ENCODE results near the gene VAV3. TPM values are rescaled to one million over a fixed set of nuclear protein-coding genes. Genes with fewer than 3 reads are reported as not detected.

The VAV3 gene
- total RNA-seq, 2 experiments from 2014 or later: 1.3 to 1.9 TPM

GRCh38 chr1:107679411-107679953, 285.5 kb downstream of the VAV3 start:
- Mint-ChIP-seq H3K9me3 (ENCODE audit: low read depth) (peaks cover 2% of the 10 kb centered on the region), H3K4me1 (no peaks in the 10 kb centered on the region), H3K27me3 (no peaks in the 10 kb centered on the region), H3K36me3 (ENCODE audit: low read depth) (peaks cover 4% of the 10 kb centered on the region), H3K27ac (no peak overlapping the region), H3K4me3 (no peak overlapping the region)
- no peak for ATAC-seq
- ChIA-PET POLR2A (no interaction called here), CTCF (no interaction called here)
- intact Hi-C loops (cut with DNase I, micrococcal nuclease): no loop called here
- DNase-seq: no peak

- DNase-seq: no peak
- POLR2A ChIA-PET: no interaction called here
These were observed 286.0 kb downstream of the VAV3 start for GRCh38 chr1:107678993-107679392.

GRCh38 chr1:107677697-107678096, 287.3 kb downstream of the VAV3 start:
- Mint-ChIP-seq H3K4me3 (no peak overlapping the region), H3K27ac (no peak overlapping the region), H3K36me3 (ENCODE audit: low read depth) (peaks cover 4% of the 10 kb centered on the region), H3K9me3 (ENCODE audit: low read depth) (peaks cover 2% of the 10 kb centered on the region), H3K27me3 (no peaks in the 10 kb centered on the region), H3K4me1 (no peaks in the 10 kb centered on the region)
- DNase-seq (no peak), ATAC-seq (no peak)
- CTCF ChIA-PET: no interaction called here
- intact Hi-C loops (cut with DNase I, micrococcal nuclease): no loop called here
- POLR2A ChIA-PET: no interaction called here

More at GRCh38 chr1:107678993-107679392, 286.0 kb downstream of the VAV3 start:
- CTCF ChIA-PET: no interaction called here
- Mint-ChIP-seq H3K27ac (no peak overlapping the region), H3K9me3 (ENCODE audit: low read depth) (peaks cover 2% of the 10 kb centered on the region), H3K4me3 (no peak overlapping the region), H3K27me3 (no peaks in the 10 kb centered on the region), H3K4me1 (no peaks in the 10 kb centered on the region), H3K36me3 (ENCODE audit: low read depth) (peaks cover 4% of the 10 kb centered on the region)
- intact Hi-C loops (cut with DNase I, micrococcal nuclease): no loop called here
- no peak for ATAC-seq

- Mint-ChIP-seq H3K27ac (no peak overlapping the region), H3K36me3 (ENCODE audit: low read depth) (peaks cover 4% of the 10 kb centered on the region), H3K9me3 (ENCODE audit: low read depth) (peaks cover 2% of the 10 kb centered on the region), H3K4me1 (no peaks in the 10 kb centered on the region), H3K4me3 (no peak overlapping the region), H3K27me3 (no peaks in the 10 kb centered on the region)
- POLR2A ChIA-PET: no interaction called here
- no peak for DNase-seq
- ATAC-seq: no peak
- CTCF ChIA-PET: no interaction called here
- intact Hi-C loops (cut with DNase I, micrococcal nuclease): no loop called here
These were observed 290.5 kb downstream of the VAV3 start for GRCh38 chr1:107674486-107674885.

- Mint-ChIP-seq H3K9me3 (ENCODE audit: low read depth) (peaks cover 2% of the 10 kb centered on the region), H3K4me3 (no peak overlapping the region), H3K4me1 (no peaks in the 10 kb centered on the region), H3K36me3 (ENCODE audit: low read depth) (peaks cover 4% of the 10 kb centered on the region), H3K27ac (no peak overlapping the region), H3K27me3 (no peaks in the 10 kb centered on the region)
- ChIA-PET CTCF (interaction anchor here (0.6 kb wide), 1 partner anchor 10 kb away, joined by 3 read pairs; no protein-coding TSS in a partner anchor), POLR2A (no interaction called here)
- DNase-seq (no peak), ATAC-seq (no peak)
- intact Hi-C loops (cut with DNase I, micrococcal nuclease): no loop called here
These were observed 292.0 kb downstream of the VAV3 start for GRCh38 chr1:107673006-107673405.

- POLR2A ChIA-PET: no interaction called here
- no peak overlapping the region for H3K4me3 Mint-ChIP-seq
These were observed 294.5 kb downstream of the VAV3 start for GRCh38 chr1:107670397-107671040.

GRCh38 chr1:107669996-107670395, 295.0 kb downstream of the VAV3 start:
- POLR2A ChIA-PET: no interaction called here
- H3K36me3 Mint-ChIP-seq (ENCODE audit: low read depth): peaks cover 4% of the 10 kb centered on the region
- ATAC-seq: no peak
- no peak overlapping the region for H3K4me3 Mint-ChIP-seq
- no peaks in the 10 kb centered on the region for H3K9me3 Mint-ChIP-seq (ENCODE audit: low read depth)
- no peaks in the 10 kb centered on the region for H3K27me3 Mint-ChIP-seq
- no peak overlapping the region for H3K27ac Mint-ChIP-seq
- no peaks in the 10 kb centered on the region for H3K4me1 Mint-ChIP-seq
- CTCF ChIA-PET: no interaction called here
- no peak for DNase-seq
- intact Hi-C loops (cut with DNase I, micrococcal nuclease): no loop called here

More at GRCh38 chr1:107670397-107671040, 294.5 kb downstream of the VAV3 start:
- ATAC-seq (no peak), DNase-seq (no peak)
- intact Hi-C loops (cut with DNase I, micrococcal nuclease): no loop called here
- Mint-ChIP-seq H3K9me3 (ENCODE audit: low read depth) (peaks cover 1% of the 10 kb centered on the region), H3K36me3 (ENCODE audit: low read depth) (peaks cover 4% of the 10 kb centered on the region), H3K4me1 (no peaks in the 10 kb centered on the region), H3K27me3 (no peaks in the 10 kb centered on the region), H3K27ac (no peak overlapping the region)
- CTCF ChIA-PET: interaction anchor here (0.7 kb wide), 1 partner anchor 320 kb away, joined by 3 read pairs; no protein-coding TSS in a partner anchor

GRCh38 chr1:107668762-107669161, 296.2 kb downstream of the VAV3 start:
- Mint-ChIP-seq H3K36me3 (ENCODE audit: low read depth) (no peaks in the 10 kb centered on the region), H3K4me3 (no peak overlapping the region), H3K4me1 (no peaks in the 10 kb centered on the region), H3K9me3 (ENCODE audit: low read depth) (no peaks in the 10 kb centered on the region), H3K27ac (no peak overlapping the region), H3K27me3 (no peaks in the 10 kb centered on the region)
- POLR2A ChIA-PET: no interaction called here
- intact Hi-C loops (cut with DNase I, micrococcal nuclease): no loop called here
- DNase-seq: no peak
- no peak for ATAC-seq
- CTCF ChIA-PET: interaction anchor here (0.5 kb wide), 1 partner anchor 12 kb away, joined by 3 read pairs; no protein-coding TSS in a partner anchor

- Mint-ChIP-seq H3K9me3 (ENCODE audit: low read depth) (no peaks in the 10 kb centered on the region), H3K4me3 (no peak overlapping the region), H3K27me3 (no peaks in the 10 kb centered on the region), H3K36me3 (ENCODE audit: low read depth) (no peaks in the 10 kb centered on the region), H3K4me1 (no peaks in the 10 kb centered on the region), H3K27ac (no peak overlapping the region)
- intact Hi-C loops (cut with DNase I, micrococcal nuclease): no loop called here
- DNase-seq: no peak
- ChIA-PET POLR2A (no interaction called here), CTCF (no interaction called here)
- no peak for ATAC-seq
These were observed 298.5 kb downstream of the VAV3 start for GRCh38 chr1:107666493-107666892.

GRCh38 chr1:107664982-107665925, 299.7 kb downstream of the VAV3 start:
- no peak overlapping the region for H3K27ac Mint-ChIP-seq
- H3K9me3 Mint-ChIP-seq (ENCODE audit: low read depth): no peaks in the 10 kb centered on the region
- ChIA-PET POLR2A (no interaction called here), CTCF (no interaction called here)
- H3K36me3 Mint-ChIP-seq (ENCODE audit: low read depth): no peaks in the 10 kb centered on the region
- H3K4me1 Mint-ChIP-seq: no peaks in the 10 kb centered on the region
- no peak for DNase-seq
- intact Hi-C loops (cut with DNase I, micrococcal nuclease): no loop called here
- no peak for ATAC-seq
- no peaks in the 10 kb centered on the region for H3K27me3 Mint-ChIP-seq
- no peak overlapping the region for H3K4me3 Mint-ChIP-seq

- Mint-ChIP-seq H3K36me3 (ENCODE audit: low read depth) (no peaks in the 10 kb centered on the region), H3K9me3 (ENCODE audit: low read depth) (no peaks in the 10 kb centered on the region), H3K4me3 (no peak overlapping the region), H3K27ac (no peak overlapping the region), H3K27me3 (no peaks in the 10 kb centered on the region), H3K4me1 (no peaks in the 10 kb centered on the region)
- CTCF ChIA-PET: interaction anchor here (0.5 to 0.6 kb wide), 2 partner anchors 10 to 386 kb away, joined by 3 read pairs; no protein-coding TSS in a partner anchor
- DNase-seq (no peak), ATAC-seq (no peak)
- intact Hi-C loops (cut with DNase I, micrococcal nuclease): no loop called here
- POLR2A ChIA-PET: no interaction called here
These were observed 302.0 kb downstream of the VAV3 start for GRCh38 chr1:107662971-107663370.

GRCh38 chr1:107661158-107661557, 303.8 kb downstream of the VAV3 start:
- Mint-ChIP-seq H3K27me3 (no peaks in the 10 kb centered on the region), H3K9me3 (ENCODE audit: low read depth) (no peaks in the 10 kb centered on the region), H3K36me3 (ENCODE audit: low read depth) (no peaks in the 10 kb centered on the region), H3K4me1 (no peaks in the 10 kb centered on the region), H3K4me3 (no peak overlapping the region), H3K27ac (no peak overlapping the region)
- ATAC-seq (no peak), DNase-seq (no peak)
- intact Hi-C loops (cut with DNase I, micrococcal nuclease): no loop called here
- POLR2A ChIA-PET: no interaction called here
- CTCF ChIA-PET: no interaction called here
